Urinary bladder (tissue), 4 donors: ENCODE results near the gene COG7. TPM values are rescaled to one million over a fixed set of nuclear protein-coding genes. Genes with fewer than 3 reads are reported as not detected.
"Not testable (repeated sequence)": the region's sequence is repeated elsewhere in the genome, so short reads cannot be mapped to it uniquely, and the experiment has no call there.

Experiments
- DNase-seq: peaks from one replicate; pipeline ENCODE4 v3.0.0-alpha.2; 2015; ENCODE audit errors: extremely low spot score
- H3K27ac ChIP-seq: one replicate; pipeline ENCODE4 v1.5.1; 2013; ENCODE audit warnings: low read depth, mild to moderate bottlenecking, moderate library complexity
- H3K36me3 ChIP-seq: one replicate; pipeline ENCODE4 v1.6.1; 2013; ENCODE audit warnings: mild to moderate bottlenecking, moderate library complexity; ENCODE audit not compliant: insufficient read depth
- H3K4me1 ChIP-seq: one replicate; pipeline ENCODE4 v1.6.1; 2013; ENCODE audit warnings: mild to moderate bottlenecking, moderate library complexity; ENCODE audit not compliant: insufficient read depth
- H3K4me3 ChIP-seq: one replicate; pipeline ENCODE4 v1.5.1; 2013; ENCODE audit warnings: low read depth, low read length
- WGBS: extraction: QIAGEN DNeasy Blood & Tissue Kit; methylation state at CpG from one replicate; pipeline ENCODE4 v1.1.7; 2013; 5-methylcytosine and 5-hydroxymethylcytosine counted together
- polyA plus RNA-seq: library from polyadenylated mRNA; stranded (reverse); fragments of 200-250 nt; gene quantifications from one replicate; pipeline ENCODE4 v1.2.3, GENCODE V29; 2013
- total RNA-seq: library from RNA; depleted of rRNA; stranded (reverse); fragments of >200 nt; gene quantifications from one replicate; pipeline ENCODE4 v1.2.3, GENCODE V29; 2014
- donor health status: healthy with polysubstance abuse.
- donor health status: healthy.

Gene COG7
- total and polyA plus RNA-seq, 2 donors = 16.6 to 25.6 TPM

DNA sequence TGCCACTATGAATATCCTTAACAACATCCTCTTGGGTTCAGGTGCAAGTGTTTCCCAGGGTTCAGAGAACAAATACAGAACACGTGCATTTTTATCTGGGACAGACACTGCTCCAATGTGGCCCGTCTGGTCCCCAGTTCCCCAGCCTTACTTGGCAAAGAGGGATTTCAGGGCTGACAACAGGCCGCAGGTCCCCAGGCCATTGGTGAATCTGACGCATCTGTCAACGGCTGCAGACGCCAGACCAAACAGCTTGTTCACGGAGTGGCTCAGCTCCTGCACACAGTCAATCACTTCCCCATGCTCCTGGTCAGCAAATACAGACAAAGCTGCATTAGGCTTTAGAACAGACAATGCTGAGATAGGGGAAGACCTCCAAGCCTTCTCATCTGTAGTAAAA, 36.2 kb downstream of the COG7 start:
- no peaks in the 10 kb centered on the region for H3K4me1 ChIP-seq
- H3K27ac ChIP-seq = no peak overlapping the region
- DNase-seq = no peak
- no peak overlapping the region for H3K4me3 ChIP-seq
- H3K36me3 ChIP-seq = peaks cover 2% of the 10 kb centered on the region
- 91% methylated on average over 7 of the region's 7 CpGs for WGBS

GRCh38 chr16:23414731-23415130, 38.3 kb downstream of the COG7 start:
- 93% methylated on average over 6 of the region's 6 CpGs for WGBS
- H3K27ac ChIP-seq = no peak overlapping the region
- no peaks in the 10 kb centered on the region for H3K4me1 ChIP-seq
- H3K36me3 ChIP-seq = peaks cover 2% of the 10 kb centered on the region
- H3K4me3 ChIP-seq = no peak overlapping the region
- no peak for DNase-seq

DNA sequence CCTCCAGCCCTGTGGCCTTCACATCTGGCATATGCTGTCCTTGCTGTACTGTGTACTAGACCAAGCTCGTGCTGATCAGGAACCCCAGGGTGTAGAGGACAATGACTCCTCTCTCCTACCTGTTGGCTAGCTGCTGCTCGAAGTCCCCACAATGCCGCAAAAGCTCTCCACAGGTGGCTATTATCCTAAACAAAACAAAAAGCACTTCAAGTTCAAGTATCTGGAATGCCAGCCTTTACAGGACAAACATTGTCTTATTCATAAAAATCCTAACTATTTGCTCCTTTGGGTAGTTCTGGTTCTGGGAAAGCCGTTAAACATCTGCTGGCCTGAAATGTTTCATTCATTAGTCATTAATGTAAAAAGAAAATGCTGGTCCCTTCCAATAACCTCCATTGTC, 42.8 kb downstream of the COG7 start:
- Histone ChIP-seq H3K36me3 (no peaks in the 10 kb centered on the region), H3K4me1 (no peaks in the 10 kb centered on the region), H3K4me3 (no peak overlapping the region), H3K27ac (no peak overlapping the region)
- 84% methylated on average over 4 of the region's 4 CpGs for WGBS
- DNase-seq = no peak

- Histone ChIP-seq H3K4me1 (no peaks in the 10 kb centered on the region), H3K4me3 (no peak overlapping the region), H3K36me3 (no peaks in the 10 kb centered on the region), H3K27ac (no peak overlapping the region)
- no peak for DNase-seq
- 87% methylated on average over 2 of the region's 2 CpGs for WGBS
Observed at GRCh38 chr16:23409522-23409921, 43.5 kb downstream of the COG7 start.

DNA sequence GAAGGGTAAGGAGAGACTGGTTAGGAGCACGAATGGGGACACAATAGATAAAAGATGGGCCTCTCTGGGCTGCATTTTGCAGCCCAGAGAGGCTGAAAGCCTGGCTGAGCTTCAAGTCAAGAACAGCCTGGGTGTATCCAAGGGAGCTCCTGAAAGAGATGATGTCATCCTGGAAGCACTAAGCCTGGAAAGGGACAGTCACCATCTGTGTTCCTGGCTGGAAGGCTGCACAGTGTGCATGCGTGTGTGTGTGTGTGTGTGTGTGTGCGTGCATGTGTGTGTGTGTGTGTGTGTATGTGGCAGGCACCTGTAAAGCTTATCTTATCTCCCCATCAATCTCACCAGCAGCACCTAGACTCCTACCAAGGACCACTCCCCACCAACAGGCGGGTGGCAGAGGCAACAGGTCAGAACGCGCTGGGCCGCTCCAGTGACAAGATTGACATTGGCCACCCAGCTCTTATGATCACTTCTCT, 44.1 kb downstream of the COG7 start:
- no peak for DNase-seq
- 72% methylated on average over 7 of the region's 7 CpGs for WGBS
- Histone ChIP-seq H3K36me3 (no peaks in the 10 kb centered on the region), H3K4me3 (no peak overlapping the region), H3K27ac (no peak overlapping the region), H3K4me1 (no peaks in the 10 kb centered on the region)

GRCh38 chr16:23408242-23408822, 44.7 kb downstream of the COG7 start:
- Histone ChIP-seq H3K4me1 (no peaks in the 10 kb centered on the region), H3K4me3 (no peak overlapping the region), H3K36me3 (no peaks in the 10 kb centered on the region), H3K27ac (no peak overlapping the region)
- no peak for DNase-seq
- 94% methylated on average over 21 of the region's 21 CpGs for WGBS

GRCh38 chr16:23407436-23408127, 45.4 kb downstream of the COG7 start:
- Histone ChIP-seq H3K27ac (no peak overlapping the region), H3K4me1 (no peaks in the 10 kb centered on the region), H3K4me3 (no peak overlapping the region), H3K36me3 (no peaks in the 10 kb centered on the region)
- WGBS = 93% methylated on average over 9 of the region's 9 CpGs
- no peak for DNase-seq

- H3K27ac ChIP-seq = no peak overlapping the region
- no peak for DNase-seq
- no peak overlapping the region for H3K4me3 ChIP-seq
- H3K36me3 ChIP-seq = no peaks in the 10 kb centered on the region
- 90% methylated on average over 6 of the region's 6 CpGs for WGBS
- no peaks in the 10 kb centered on the region for H3K4me1 ChIP-seq
Observed at GRCh38 chr16:23406546-23407240, 46.3 kb downstream of the COG7 start.

- DNase-seq = no peak
- H3K4me3 ChIP-seq = no peak overlapping the region
- no peak overlapping the region for H3K27ac ChIP-seq
- WGBS = 46% methylated on average over 2 of the region's 2 CpGs
- H3K4me1 ChIP-seq = no peaks in the 10 kb centered on the region
- H3K36me3 ChIP-seq = no peaks in the 10 kb centered on the region
Observed at GRCh38 chr16:23406024-23406423, 47.0 kb downstream of the COG7 start.

GRCh38 chr16:23403547-23403946, 49.4 kb downstream of the COG7 start:
- H3K27ac ChIP-seq = no peak overlapping the region
- DNase-seq = no peak

DNA sequence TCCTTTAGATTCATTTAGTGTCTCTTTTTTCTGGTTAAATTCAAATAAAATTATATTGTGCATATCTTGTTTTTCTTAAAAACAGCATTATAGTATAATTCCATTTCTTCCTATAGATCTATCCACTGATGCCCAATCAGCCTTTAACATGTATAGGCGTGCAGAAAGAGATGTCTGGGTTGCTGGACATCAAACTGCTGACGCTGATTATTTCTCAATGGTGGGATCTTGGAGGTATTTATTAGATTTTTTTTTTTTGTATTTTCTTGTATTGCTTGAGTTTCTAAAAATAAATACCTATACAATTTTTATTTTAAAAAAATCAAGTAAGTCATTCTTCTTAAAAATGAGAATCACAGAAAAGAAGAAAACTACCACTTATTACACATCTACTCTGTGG, 50.9 kb downstream of the COG7 start:
- WGBS = 97% methylated on average over 2 of the region's 2 CpGs
- H3K36me3 ChIP-seq = peaks cover 7% of the 10 kb centered on the region
- no peak overlapping the region for H3K4me3 ChIP-seq
- H3K4me1 ChIP-seq = no peaks in the 10 kb centered on the region
- no peak for DNase-seq
- no peak overlapping the region for H3K27ac ChIP-seq

More at GRCh38 chr16:23403547-23403946, 49.4 kb downstream of the COG7 start:
- Histone ChIP-seq H3K4me3 (no peak overlapping the region), H3K4me1 (no peaks in the 10 kb centered on the region), H3K36me3 (peaks cover 3% of the 10 kb centered on the region)
- WGBS = 71% methylated on average over 11 of the region's 11 CpGs

GRCh38 chr16:23401139-23401538, 51.9 kb downstream of the COG7 start:
- H3K36me3 ChIP-seq = peaks cover 7% of the 10 kb centered on the region
- WGBS = 94% methylated on average over 8 of the region's 8 CpGs

GRCh38 chr16:23400447-23400846, 52.5 kb downstream of the COG7 start:
- H3K4me1 ChIP-seq, H3K27ac ChIP-seq, H3K36me3 ChIP-seq, H3K4me3 ChIP-seq, DNase-seq: not testable (repeated sequence)
- 89% methylated on average over 7 of the region's 7 CpGs for WGBS

More at GRCh38 chr16:23401139-23401538, 51.9 kb downstream of the COG7 start:
- no peak for DNase-seq
- no peaks in the 10 kb centered on the region for H3K4me1 ChIP-seq
- H3K27ac ChIP-seq = no peak overlapping the region
- no peak overlapping the region for H3K4me3 ChIP-seq
